HCT116 (cell line): Measurements from ENCODE around the gene APBA1. TPM values are rescaled to one million over a fixed set of nuclear protein-coding genes. Genes with fewer than 3 reads are reported as not detected.

ENCODE experiments used
- ATAC-seq: fragments of 200-7000 bp; cut with Tn5 transposase; 2 replicates; pipeline ENCODE4 v1.9.1; 2020; ENCODE audit warnings: mild to moderate bottlenecking, moderate library complexity
- BruUV-seq: library from RNA; stranded (reverse); fragments of 400-500 nt; replicated peaks from 2 replicates; lab custom pipeline; 2021; lab: Mats Ljungman, UMichigan
- CTCF ChIA-PET: fragments of 300-600 bp; sonication (Branson Sonifier 250); formaldehyde crosslinking; loops from one replicate; lab custom pipeline; 2021; ENCODE audit warnings: antibody characterized with exemption; lab: Charles Lee
- POLR2A ChIA-PET: fragments of 300-600, 350-600 bp; sonication (Branson Sonifier 250); formaldehyde crosslinking; loops from one replicate; lab custom pipeline; 2021; ENCODE audit warnings: antibody characterized with exemption; lab: Charles Lee
- RAD21 ChIA-PET, 2 experiments: fragments of 300-600 bp; sonication (Branson Sonifier 250); formaldehyde crosslinking; loops; one replicate each; lab custom pipeline; 2023; ENCODE audit warnings: low total read pairs in 2 of 2; ENCODE audit not compliant: uncharacterized antibody in 2 of 2, unreplicated experiment in 2 of 2, low non-redundant PET in 1 of 2; lab: Charles Lee
- DNase-seq: peaks from one replicate; pipeline ENCODE4 v3.0.0-alpha.2; 2010; ENCODE audit warnings: low read depth, low spot score
- H2AFZ ChIP-seq: fragments of 200-600 bp; shearing (Covaris generic), sonication (generic); 2 replicates; pipeline ENCODE4 v1.6.1; 2017; ENCODE audit warnings: low read depth, mixed run types, mixed read lengths, antibody characterized with exemption, low read length; ENCODE audit not compliant: poor library complexity, severe bottlenecking
- H3K27ac ChIP-seq: 2 replicates; pipeline ENCODE4 v1.5.1; 2012; ENCODE audit warnings: low read depth, low read length
- H3K27me3 ChIP-seq: fragments of 200-600 bp; sonication (generic); 2 replicates; pipeline ENCODE4 v1.6.1; 2016; ENCODE audit warnings: mixed run types, low read length, mixed read lengths; ENCODE audit not compliant: insufficient read depth
- H3K36me3 ChIP-seq, 2 experiments: fragments of 200-500 bp in 1 of 2; fragments of 200-600 bp in 1 of 2; sonication (Bioruptor generic) in 1 of 2; sonication (generic) in 1 of 2; 2 replicates each; pipeline versions ENCODE4 v1.5.1 to v1.6.1; 2014 to 2016; ENCODE audit warnings: low read length in 2 of 2, inconsistent platforms in 1 of 2, mixed read lengths in 1 of 2, mixed run types in 1 of 2; ENCODE audit not compliant: insufficient read depth in 2 of 2, control insufficient read depth in 1 of 2
- H3K4me1 ChIP-seq, 2 experiments: fragments of 200-600 bp in 1 of 2; sonication (generic) in 1 of 2; 2 replicates each; pipeline versions ENCODE4 v1.5.1 to v1.6.1; 2012 to 2017; ENCODE audit warnings: low read length in 2 of 2, inconsistent platforms in 1 of 2, mild to moderate bottlenecking in 1 of 2, mixed read lengths in 1 of 2, mixed run types in 1 of 2, moderate library complexity in 1 of 2; ENCODE audit not compliant: insufficient read depth in 2 of 2, control insufficient read depth in 1 of 2
- H3K4me2 ChIP-seq: fragments of 200-600 bp; sonication (generic); 2 replicates; pipeline ENCODE4 v1.6.1; 2017; ENCODE audit warnings: mixed run types, low read length, mixed read lengths
- H3K4me3 ChIP-seq, 2 experiments: fragments of 200-600 bp in 1 of 2; sonication (generic) in 1 of 2; replicated peaks in 1 of 2; 2 replicates each; pipeline ENCODE4 v1.5.1; 2011 to 2016; ENCODE audit warnings: low read length in 2 of 2, control low read depth in 1 of 2, low read depth in 1 of 2, mild to moderate bottlenecking in 1 of 2, mixed read lengths in 1 of 2, mixed run types in 1 of 2
- H3K79me2 ChIP-seq: fragments of 200-600 bp; sonication (generic); 2 replicates; pipeline ENCODE4 v1.6.1; 2017; ENCODE audit warnings: mild to moderate bottlenecking, mixed run types, low read length, moderate library complexity, mixed read lengths; ENCODE audit not compliant: insufficient read depth
- H3K9ac ChIP-seq: fragments of 200-600 bp; sonication (generic); 2 replicates; pipeline ENCODE4 v1.6.1; 2016; ENCODE audit warnings: low read length, mixed read lengths
- H3K9me2 ChIP-seq: fragments of 200-600 bp; sonication (generic), shearing (Covaris generic); 2 replicates; pipeline ENCODE4 v1.6.1; 2017; ENCODE audit warnings: mixed run types, mild to moderate bottlenecking, moderate library complexity; ENCODE audit not compliant: insufficient read depth
- H3K9me3 ChIP-seq, 2 experiments: fragments of 200-500 bp in 1 of 2; fragments of 200-600 bp in 1 of 2; sonication (Bioruptor generic) in 1 of 2; sonication (generic) in 1 of 2; 2 replicates each; pipeline ENCODE4 v1.6.1; 2014 to 2017; ENCODE audit warnings: low read length in 2 of 2, mixed read lengths in 2 of 2, inconsistent platforms in 1 of 2, low read depth in 1 of 2, mild to moderate bottlenecking in 1 of 2, mixed run types in 1 of 2, moderate library complexity in 1 of 2; ENCODE audit not compliant: control insufficient read depth in 1 of 2, insufficient read depth in 1 of 2
- H4K20me1 ChIP-seq: fragments of 200-600 bp; sonication (generic), shearing (Covaris generic); 2 replicates; pipeline ENCODE4 v1.6.1; 2017; ENCODE audit warnings: mixed run types, mild to moderate bottlenecking, moderate library complexity; ENCODE audit not compliant: insufficient read depth
- CBX3 ChIP-seq: IDR thresholded peaks from 2 replicates; pipeline ENCODE4 v1.6.1; 2012; ENCODE audit warnings: low read depth
- CTCF ChIP-seq, 3 experiments: fragments of 200-600 bp in 1 of 3; sonication (generic) in 1 of 3; IDR thresholded peaks in 2 of 3; conservative IDR thresholded peaks in 1 of 3; 2 replicates each; pipeline ENCODE4 v1.5.1; 2012 to 2017; ENCODE audit warnings: low read depth in 2 of 3, low read length in 2 of 3, antibody characterized with exemption in 1 of 3, borderline replicate concordance in 1 of 3, control low read depth in 1 of 3, mild to moderate bottlenecking in 1 of 3, mixed read lengths in 1 of 3, mixed run types in 1 of 3, moderate library complexity in 1 of 3; ENCODE audit not compliant: insufficient read depth in 1 of 3
- FOSL1 ChIP-seq: IDR thresholded peaks from 2 replicates; pipeline ENCODE4 v1.6.1; 2012; ENCODE audit warnings: low read depth
- RAD21 ChIP-seq: IDR thresholded peaks from 2 replicates; pipeline ENCODE4 v1.6.1; 2012; ENCODE audit warnings: low read depth, mild to moderate bottlenecking
- REST ChIP-seq: IDR thresholded peaks from 2 replicates; pipeline ENCODE4 v1.6.1; 2012; ENCODE audit warnings: low read depth
- intact Hi-C: fragments of 100-400 bp; cut with micrococcal nuclease; formaldehyde crosslinking; loops from 2 replicates; pipeline ENCODE4 v1.10.0; 2022
- total RNA-seq: library from RNA; stranded (reverse); gene quantifications from one replicate; pipeline ENCODE4 v1.2.1, GENCODE V29; 2021; ENCODE audit not compliant: unreplicated experiment

The APBA1 gene
- total RNA-seq, 1 experiment from 2014 or later, result 0.20 TPM

- TF ChIP-seq CTCF (IDR thresholded peaks at IDR 0.05 in 2 of 3, conservative IDR thresholded peaks at IDR 0.05 in 1 of 3; ENCODE audit: borderline replicate concordance in 1 of 3, insufficient read depth in 1 of 3, low read depth in 2 of 3, low read length in 2 of 3) (peak; percentile 56 to 78 (median 77); a peak in 5 of 6 replicates), RAD21 (peak; percentile 74), REST (no peak), CBX3 (no peak), FOSL1 (no peak)
- no peaks in the 10 kb centered on the region for H3K36me3 ChIP-seq
- peak overlapping the region; percentile 44; the same call in 1 of the 2 replicates for H3K4me2 ChIP-seq
- H3K79me2 ChIP-seq, result no peaks in the 10 kb centered on the region
- ChIA-PET CTCF (interaction anchor here (0.8 to 1.1 kb wide), 4 partner anchors 10 to 519 kb away, joined by 3 to 4 read pairs (median 3); no protein-coding TSS in a partner anchor), POLR2A (no interaction called here), RAD21 (no interaction called here)
- no peak overlapping the region for H3K4me3 ChIP-seq
- no peaks in the 10 kb centered on the region for H3K27me3 ChIP-seq
- peak overlapping the region; percentile 80 for H2AFZ ChIP-seq
- no TSS peak for BruUV-seq
- H3K9ac ChIP-seq, result no peak overlapping the region
- H3K9me2 ChIP-seq, result no peaks in the 10 kb centered on the region
- DNase-seq (peak; percentile 51), ATAC-seq (peak; percentile 100)
- no peaks in the 10 kb centered on the region for H3K9me3 ChIP-seq
- no peaks in the 10 kb centered on the region for H4K20me1 ChIP-seq
- intact Hi-C loops, result loop anchor here (2.0 kb wide), 1 partner anchor 518 kb away; no protein-coding TSS in a partner anchor
- H3K4me1 ChIP-seq, result peaks cover 0 to 3% of the 10 kb centered on the region in 2 experiments; a peak in 1 of 4 replicates
- no peak overlapping the region for H3K27ac ChIP-seq
Observed at GRCh38 chr9:69412741-69413150, 259.4 kb downstream of the APBA1 start.
